GM19240 (cell line): ENCODE results near the gene CHURC1.

Experiments
- DNase-seq: peaks from one replicate; pipeline ENCODE4 v3.0.0; 2011; ENCODE audit warnings: low spot score; ENCODE audit not compliant: insufficient read length

The CHURC1 gene

GRCh38 chr14:64938972-64939816, 24.9 kb downstream of the CHURC1 start:
- DNase-seq = no peak

GRCh38 chr14:64939817-64940190, 25.5 kb downstream of the CHURC1 start:
- DNase-seq = no peak

DNA sequence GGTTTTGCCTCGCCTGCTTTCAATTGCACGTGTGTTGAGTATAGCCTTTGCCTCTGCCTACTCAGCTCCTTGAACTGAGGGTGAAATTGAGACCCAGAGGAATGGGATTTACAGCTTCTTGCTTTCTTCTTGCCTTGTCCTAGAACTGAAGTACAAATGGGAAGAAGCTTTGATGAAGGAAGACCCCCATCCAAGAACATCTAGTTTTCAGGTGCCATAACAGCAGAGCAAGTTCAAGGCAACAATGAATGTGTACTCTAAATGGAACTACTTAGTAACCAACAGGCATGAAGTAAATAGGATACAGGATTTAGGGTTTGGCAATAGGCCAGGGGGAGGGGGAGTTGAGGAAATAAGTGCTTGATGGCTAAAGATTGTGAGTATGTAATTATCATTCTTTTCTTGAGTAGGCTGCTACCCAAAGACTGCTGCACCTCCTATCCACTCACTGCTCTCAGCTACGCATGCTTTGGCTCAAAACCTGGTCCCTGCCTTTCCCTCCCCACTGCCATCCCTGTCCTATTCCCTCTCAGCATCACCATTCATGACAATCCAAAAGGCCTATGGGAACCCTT, 26.2 kb downstream of the CHURC1 start:
- DNase-seq = no peak

DNA sequence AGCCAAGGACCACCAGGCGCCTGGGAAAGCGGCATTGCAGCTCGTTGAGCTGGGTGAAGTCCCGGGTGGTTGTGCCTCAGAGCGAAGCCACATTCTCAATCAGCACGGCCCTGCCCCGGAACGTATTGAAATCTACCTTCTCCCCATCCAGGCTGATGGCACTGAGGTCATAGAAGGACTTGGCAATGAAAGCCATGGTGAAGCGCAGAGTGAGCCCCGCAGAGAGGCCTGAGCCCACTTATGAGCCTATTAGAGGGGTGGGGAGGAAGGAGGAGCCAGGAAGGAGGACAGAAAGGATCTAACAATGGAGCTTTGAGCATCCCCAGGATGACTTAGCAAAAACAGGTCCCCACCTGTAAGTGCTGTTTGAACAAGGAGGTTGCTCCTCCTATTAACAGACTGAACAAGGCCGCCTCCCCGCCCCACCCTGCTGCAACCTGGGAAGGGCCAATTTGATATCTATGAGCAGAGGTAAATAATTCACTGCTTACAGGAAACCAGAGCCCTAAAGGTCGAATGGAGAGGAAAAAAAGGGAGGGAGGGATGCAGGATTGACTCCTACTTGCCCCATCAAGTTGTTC, 28.4 kb downstream of the CHURC1 start, which contains the start of gene GPX2:
Gene GPX2 (minus strand): TSS at position 215 of the 581 bp plus-strand sequence. CDS start 19 bp downstream, at position 196.
- no peak for DNase-seq

DNA sequence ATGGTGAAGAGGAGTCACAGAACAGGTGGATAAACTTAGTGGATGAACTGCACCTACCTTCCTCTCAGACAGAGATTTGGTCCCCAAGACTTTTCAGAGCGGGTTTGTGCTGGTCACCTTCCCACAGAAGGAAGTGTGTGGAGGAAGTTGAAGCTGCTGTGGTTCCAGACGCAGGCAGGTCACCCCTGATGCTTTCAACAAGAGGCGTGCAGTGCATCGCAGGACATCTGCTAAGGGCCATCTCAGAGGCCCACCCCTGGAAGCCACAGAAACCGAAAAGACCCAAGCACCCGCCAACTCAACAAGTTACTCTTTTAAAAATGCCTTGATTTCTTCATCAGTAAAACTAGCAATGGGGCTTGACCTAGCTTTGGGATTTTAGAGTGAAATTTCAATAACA, 29.3 kb downstream of the CHURC1 start:
- no peak for DNase-seq

GRCh38 chr14:64944041-64944440, 29.8 kb downstream of the CHURC1 start:
- DNase-seq = no peak

- DNase-seq = no peak
These were observed 30.6 kb downstream of the CHURC1 start for GRCh38 chr14:64944861-64945260.

DNA sequence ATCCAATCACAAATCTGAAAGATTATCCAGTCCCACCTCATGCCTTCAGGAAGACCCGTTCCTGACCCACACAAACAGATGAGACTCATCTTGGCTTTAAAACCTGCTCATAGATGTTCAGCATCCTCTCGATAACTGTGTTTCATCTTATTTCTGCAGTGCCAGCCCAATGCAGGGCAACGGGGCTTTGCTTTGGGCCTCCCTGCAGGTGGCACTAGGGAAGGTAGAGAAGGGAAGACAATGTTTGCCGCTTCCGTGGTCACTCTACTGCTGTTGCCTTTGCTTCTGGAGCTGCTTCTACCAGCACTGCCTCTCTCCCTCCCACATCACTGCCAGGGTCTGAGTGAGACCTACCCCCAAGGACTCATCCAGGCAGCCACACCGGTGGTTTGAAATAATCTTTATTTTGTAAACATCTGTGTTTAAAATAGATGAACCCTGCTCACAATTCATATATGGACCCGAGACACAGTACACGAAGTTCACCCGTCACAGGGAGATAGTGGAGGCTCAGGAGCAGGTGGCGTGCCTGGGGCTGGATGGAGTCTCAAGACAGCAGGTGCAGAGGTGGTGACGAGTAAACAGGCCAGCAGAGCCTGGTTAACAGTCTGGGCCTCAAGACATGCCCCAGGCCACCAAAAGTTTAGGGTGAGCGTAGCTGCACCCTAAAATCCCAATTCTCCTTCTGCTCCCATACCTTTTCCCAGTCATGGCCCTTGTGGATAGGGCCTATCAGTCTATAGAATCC, 31.4 kb downstream of the CHURC1 start:
- no peak for DNase-seq

DNA sequence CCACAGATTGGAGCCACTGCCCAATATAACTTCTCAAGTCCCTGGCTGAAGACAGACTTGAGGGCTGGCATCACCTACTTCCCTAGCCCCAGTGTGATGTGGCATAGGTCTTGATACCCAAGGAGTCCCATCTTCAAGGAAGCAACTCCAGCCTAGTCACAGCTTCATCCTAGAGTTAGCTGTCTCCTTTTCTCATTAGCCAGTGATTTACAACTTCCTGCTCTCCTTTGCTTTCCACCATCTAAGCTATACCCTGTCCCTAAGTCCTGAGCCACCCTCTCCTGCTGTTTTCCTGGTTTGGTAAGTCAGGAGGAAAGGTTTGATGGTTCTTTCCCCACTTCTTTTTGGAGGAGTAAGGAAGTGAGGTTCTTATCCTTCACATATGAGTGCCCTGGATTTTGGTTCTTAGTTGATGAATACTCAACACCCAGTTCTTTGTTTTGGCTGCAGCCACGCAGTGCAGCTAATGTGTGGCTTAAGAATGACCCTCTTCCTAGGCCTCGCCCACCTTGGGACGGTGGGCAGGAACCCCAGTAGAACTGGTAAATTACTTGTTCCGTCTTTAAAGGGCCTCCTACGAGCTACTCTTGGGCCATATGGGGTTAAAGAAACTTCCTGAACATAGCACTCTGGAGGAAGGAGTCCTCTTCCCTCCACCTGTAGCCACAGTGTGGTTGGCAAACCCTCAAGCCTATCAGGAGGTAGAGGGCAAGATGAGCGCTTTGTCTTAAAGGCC, 32.2 kb downstream of the CHURC1 start:
- DNase-seq = no peak

- no peak for DNase-seq
These were observed 33.7 kb downstream of the CHURC1 start for GRCh38 chr14:64947710-64948611.

DNA sequence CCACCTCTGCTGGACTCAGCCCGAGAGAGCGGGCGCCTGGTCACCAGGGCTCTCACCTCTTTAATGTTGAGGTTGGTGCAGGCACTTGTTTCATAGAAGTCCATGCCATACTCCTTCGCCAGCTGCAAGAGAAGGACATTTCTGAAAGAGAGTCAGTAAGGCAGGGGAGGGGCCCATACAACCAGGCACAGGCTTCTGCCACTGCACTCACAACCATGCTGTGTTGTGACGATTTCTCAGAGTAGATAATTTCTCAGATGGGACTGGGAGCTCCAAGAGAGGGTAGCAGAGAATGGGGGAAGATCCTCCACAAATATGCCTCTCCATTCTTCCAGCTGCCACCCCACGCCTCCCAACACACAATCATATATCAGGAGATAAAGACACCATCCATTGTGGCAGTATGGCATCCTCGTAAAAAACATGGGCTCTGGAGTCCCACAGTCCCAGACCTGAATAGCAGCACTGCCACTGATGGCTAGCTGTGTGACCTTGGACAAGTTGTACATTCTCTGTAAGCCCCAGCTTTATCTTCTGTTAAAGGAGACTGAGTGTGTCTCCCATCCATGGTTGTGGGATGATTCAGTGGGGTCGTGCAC, 34.5 kb downstream of the CHURC1 start:
- no peak for DNase-seq

DNA sequence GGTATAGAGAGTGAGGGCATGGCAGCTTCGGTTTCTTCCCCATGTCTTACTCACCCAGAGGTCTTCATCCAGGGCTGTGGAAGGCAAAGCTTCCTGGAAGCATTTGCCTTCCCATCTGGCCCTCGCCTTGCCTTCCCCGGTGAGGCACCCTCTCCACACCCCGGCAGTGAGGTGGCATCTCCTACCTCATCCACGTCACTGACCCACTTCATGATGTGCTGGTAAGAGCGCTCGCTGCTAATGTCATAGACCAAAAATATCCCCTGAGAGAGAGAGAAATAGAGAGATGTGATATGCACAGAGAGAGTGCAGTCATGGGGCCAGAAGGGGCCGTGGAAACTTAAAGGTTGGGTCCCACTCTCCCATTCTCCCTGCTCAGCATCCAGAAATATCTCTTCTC, 36.6 kb downstream of the CHURC1 start:
- DNase-seq = no peak

- DNase-seq = no peak
These were observed 37.0 kb downstream of the CHURC1 start for GRCh38 chr14:64951291-64951690.

DNA sequence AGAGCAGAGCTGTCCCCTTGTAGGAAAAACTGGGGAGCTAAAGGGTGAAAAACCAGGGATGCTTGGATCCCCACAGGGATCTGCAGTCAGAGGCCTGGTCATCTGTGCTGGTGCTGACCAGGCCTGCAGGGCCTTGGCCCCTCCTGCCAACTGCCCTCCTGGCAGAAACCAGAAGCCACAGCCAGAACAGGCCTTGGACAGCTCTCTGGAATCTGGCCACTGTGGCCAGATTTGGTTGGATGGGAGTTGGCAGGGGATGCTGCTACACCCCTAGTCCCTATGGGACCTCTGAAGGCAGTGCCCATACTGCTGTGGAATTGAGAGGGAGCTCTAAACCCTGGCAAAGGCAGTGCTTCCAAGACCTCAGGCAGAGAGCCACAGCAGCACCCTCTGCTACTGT, 37.5 kb downstream of the CHURC1 start:
- DNase-seq = no peak

GRCh38 chr14:64952598-64953309, 38.5 kb downstream of the CHURC1 start:
- DNase-seq = peak; percentile 64

DNA sequence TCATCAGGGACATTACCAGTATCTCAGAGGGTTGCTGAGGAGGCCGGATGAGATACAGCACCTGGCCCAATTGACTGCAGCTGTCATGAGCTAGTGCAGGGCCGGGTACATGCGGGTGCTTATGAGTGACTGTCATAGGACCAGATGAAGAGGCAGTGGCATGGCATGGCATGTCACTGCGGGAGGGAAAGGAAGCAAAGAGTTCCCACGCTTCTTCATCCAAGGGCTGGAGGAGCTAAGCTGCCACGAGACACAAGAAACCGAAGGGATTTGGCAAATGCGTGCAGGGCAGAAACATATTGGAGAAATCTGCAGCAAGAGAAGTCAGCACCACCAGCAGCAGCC, 39.0 kb downstream of the CHURC1 start:
- DNase-seq = no peak

DNA sequence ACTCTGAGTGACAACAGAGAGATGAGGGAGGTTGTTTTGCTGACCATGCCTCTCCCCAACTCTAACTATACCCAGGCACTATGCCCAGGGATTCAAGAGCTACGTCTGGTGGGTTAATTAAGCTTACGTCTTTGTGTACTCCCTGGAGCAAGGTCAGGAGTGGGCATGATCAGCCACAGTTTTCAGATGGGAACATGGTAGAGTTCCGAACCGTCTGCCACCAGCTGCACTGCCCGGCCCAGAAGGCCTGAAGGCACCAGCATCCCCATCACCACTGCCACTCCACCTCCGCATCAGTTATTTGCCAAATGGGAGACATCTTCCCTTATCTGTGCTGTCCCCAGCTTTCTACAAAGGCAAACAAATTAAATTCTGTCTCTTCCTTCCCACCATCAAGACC, 39.4 kb downstream of the CHURC1 start:
- DNase-seq = no peak

DNA sequence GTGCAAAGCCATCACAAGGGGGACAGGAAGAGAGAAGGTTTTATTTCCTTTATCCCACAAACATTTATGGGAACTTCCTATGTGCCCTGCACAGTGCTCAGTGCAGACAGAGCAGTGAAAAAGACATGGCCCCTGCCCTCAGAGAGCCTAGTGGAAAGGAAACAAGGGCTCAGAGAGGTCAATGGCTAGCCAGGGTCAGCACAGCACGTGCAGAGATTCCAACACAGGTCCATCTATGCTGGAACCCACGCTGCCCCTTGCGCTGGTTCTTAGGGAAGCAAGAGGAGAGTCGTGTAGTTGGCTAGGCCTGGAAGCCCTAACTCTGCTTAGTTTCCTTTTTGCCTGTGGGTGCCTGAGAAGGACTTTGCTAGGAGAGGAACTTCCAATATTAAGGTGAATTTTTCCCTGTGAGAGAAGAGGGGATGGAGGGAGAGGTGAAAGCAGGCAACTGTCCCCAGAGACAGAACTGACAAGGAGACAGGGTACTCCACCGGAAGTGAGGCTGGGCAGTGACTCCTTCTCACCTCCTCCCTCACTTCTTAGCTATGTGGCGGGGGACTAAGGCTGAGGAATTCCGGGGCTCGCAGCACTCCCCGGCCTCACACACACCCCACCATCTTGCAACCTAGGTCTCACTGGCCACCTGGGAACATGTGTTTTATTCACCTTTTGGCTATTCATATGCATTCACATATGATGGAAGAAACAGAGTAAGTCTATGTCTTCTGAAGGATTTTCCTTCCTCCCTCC, 40.4 kb downstream of the CHURC1 start:
- DNase-seq = no peak

DNA sequence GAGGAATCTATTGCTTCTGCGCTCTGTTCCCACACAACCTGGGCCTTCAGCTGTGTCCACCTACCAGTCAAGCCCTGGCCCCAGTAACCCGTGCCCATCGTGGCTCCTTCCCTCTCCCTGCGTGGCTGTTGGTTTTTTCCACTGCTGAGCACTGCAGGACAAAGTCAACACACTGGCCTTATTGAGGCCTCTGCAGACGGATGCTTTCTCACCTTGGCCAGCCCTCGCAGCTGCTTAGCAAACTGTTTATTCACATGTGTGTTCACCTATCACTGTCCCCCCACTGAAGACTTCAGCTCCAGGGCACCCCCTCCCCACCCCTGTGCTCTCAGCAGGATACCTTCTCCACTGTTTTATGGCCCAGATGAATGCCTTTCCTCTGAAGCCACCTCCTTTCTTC, 41.0 kb downstream of the CHURC1 start:
- DNase-seq = no peak
